ENCODE measurements around the gene CPD.

DNA sequence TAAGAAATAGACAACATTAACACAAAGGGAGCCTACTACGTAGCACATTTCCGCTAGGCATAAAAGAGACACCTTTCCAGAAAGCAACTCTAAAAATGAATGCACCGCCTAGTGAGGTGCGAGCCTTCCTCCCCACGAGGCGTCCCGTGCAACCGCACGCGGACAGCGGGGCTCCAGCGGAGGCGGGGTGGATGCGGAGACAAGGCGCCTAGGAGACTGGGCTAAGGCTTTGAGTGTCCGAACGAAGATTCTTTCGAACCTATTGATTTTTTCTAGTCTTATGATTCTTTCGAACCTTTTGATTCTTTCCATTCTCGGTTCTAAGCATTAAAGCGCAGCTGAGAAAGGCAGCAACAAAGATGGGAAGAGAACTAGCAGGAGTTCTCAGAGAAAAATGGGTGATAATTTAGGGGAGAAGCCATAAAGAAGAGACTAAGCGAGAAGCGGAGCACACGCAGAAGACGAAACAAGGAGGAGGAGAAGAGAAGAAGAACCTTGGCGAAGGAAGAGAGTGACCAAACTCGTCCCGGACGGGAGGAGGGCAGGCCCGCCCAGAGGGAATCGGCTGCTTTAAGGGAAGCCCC is 394 bp upstream of the CPD start:
- TF ChIP-seq POLR2A (IDR thresholded peaks at IDR 0.05; ENCODE audit: low read depth, low read length), result no peak
- no peak for TF ChIP-seq TAF1 (IDR thresholded peaks at IDR 0.05; ENCODE audit: low read depth, low read length)
- no peak for TF ChIP-seq POLR2AphosphoS5 (IDR thresholded peaks at IDR 0.05; ENCODE audit: low read depth, low read length)
- no peak for TF ChIP-seq POU2F2 (IDR thresholded peaks at IDR 0.05; ENCODE audit: low read depth, low read length)
- TF ChIP-seq SPI1 (IDR thresholded peaks at IDR 0.05; ENCODE audit: low read depth, low read length), result no peak
- TF ChIP-seq PAX5 (IDR thresholded peaks at IDR 0.05; ENCODE audit: insufficient read depth, low read length, severe bottlenecking), result no peak
